GM19240 (cell line): Measurements from ENCODE around the gene CLCN3.
"Not testable (repeated sequence)": the region's sequence is repeated elsewhere in the genome, so short reads cannot be mapped to it uniquely, and the experiment has no call there.

Experiments used
- DNase-seq: peaks from one replicate; pipeline ENCODE4 v3.0.0; 2011; ENCODE audit warnings: low spot score; ENCODE audit not compliant: insufficient read length

CLCN3 gene

DNA sequence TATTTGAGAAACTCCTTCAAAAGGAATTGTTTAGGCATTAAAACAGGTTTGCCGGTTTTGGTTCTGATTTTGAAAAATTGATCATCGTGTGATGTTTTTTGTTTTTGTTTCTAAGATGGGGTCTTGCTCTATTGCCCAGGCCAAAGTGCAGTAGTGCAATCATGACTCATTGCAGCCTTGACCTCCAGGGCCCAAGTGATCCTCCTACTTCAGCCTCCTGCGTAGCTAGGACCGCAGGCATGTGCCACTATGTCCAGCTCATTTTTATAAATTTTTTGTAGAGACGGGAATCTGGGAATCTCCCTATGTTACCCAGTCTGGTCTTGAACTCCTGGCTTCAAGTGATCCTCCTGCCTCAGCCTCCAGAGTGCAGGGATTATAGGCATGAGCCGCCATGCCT, 35.0 kb downstream of the CLCN3 start:
- no peak for DNase-seq

DNA sequence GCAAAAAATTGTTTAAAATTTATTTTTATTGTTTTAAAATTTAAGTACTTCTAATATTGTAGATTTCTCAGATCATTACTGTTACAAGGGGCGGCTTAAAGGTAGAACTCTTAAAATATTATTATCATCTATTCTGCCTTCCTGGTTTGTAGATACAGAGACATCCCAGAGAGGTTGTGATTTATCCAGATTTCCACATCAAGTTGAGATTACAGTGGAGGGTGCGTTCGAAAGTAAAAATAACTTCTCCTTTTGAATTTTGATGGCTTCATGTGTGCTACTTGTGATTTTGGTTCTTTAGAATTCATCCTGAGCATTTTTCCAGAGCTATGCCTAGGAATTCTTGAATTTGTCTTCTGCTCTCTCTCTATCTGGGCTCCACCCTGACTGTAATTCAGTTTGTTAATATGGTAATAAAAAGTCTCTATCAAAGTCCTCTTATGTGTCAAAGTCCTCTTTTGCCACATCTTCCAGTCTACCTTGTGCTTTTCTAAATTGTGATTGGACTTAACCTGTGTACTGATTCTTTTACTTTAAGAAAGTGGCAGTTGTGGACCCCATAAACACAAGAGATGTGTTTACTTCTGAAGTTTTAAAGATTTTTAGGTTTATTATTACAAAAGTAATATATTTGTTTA, 37.2 kb downstream of the CLCN3 start:
- no peak for DNase-seq

DNA sequence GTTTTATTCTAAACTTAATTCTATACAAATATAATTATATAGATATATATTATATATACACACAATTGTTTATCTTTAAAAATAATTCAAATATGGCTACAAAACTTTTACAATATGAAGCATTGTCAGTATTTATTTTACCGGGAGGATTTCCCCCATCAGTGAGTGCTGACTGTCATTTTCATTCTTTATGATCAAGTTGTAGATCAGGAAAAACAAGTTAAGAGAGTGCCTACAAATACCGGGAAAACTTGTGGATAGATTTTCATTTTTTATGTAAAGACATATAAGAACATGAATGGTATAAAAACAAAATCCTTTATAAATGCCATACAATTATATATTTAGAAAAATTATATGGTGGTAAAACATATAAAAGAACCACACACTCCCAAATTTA, 37.8 kb downstream of the CLCN3 start:
- no peak for DNase-seq

DNA sequence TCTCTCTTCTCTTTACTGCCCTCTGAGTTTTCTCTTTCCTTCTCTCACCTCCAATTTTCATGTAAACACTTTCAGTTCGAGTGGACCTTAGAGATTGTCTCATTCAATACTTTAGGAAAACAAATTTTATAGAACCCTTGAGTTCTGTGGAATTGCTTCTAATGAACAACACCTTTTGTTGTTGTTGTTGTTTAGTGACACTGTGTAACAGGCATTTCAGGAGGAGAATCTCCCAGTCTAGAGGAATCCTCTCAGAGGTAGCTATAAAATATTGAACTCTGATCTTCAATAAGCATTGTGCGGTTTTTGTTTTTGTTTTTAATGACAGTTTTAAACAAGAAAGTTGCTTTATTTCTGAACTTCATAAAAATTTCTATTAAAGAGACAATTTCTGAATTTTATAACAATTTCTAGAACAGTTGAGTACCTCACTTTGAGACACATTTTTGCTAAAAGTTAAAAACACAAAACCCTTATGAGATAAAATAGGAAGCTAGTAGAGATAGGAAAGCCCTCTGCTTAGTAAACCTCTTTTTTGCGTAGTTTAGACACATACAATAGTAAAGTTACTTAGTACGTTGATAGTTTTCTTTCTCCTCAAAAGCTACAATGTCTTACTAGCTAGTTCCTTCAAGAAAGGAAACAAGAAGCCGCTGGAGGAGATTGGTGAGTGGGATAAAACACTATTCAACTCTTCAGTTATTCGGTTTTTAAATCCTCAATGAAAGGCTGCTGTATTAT, 38.8 kb downstream of the CLCN3 start:
- no peak for DNase-seq

DNA sequence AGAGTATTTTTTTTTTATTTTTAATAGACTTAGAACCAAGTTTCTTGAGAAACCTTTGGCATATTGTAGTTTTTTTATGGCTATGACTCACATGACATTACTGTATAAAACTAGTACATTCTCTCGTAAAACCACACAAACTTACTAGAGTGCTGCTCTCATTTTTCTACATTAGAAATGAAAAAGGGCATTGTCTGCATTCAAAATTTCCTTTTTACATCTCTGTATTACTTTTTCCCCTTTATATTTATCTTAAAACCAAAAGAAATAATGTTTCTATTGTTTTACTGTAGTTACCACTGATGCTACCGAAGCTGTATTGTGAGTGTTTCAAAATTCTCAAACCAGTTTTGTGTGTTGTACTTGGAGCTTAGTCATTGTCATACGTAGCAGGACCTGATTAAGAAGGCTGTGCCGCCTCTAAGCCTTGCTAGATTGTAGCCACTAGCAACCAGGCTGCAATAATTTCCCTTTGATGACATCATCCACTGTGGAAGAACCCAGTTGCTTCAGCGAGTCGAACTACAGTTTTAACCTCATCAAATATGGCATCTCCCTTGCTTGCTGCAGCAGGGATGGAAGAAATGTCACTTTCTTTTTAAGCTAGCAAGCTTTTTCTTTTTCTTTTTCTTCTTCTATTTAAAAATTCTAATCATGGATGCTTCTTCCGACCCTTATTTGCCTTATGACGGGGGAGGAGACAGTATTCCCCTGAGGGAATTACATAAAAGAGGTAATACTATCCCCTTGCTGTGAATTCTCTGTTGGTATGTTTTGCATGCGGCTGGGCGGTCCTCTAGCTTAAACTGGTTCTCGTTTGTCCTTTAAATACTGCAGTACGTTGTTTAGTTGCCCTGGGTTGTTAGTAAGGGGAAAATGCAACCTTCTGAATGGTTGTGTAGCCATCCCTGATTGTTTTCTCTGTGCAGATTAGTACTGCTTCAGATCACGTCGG, 39.6 kb downstream of the CLCN3 start:
- peak; percentile 19 for DNase-seq

DNA sequence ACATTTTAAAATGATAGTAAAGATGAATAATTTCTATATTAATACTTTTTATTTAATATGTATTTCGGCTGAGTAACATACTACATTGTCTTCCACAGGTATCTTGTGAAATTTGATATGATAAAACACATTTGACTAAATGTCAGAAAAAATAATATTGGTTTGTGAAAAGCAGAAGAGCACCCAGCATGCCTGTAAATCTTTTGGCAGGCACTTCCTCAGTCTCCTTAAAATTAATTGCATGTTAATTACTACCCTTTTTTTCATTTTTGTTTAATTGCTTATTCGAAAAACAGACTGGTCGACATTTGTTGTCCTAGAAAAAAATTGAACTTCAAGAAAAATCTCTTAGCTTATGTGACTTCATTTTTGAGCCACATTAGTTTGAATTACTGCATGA, 40.6 kb downstream of the CLCN3 start:
- no peak for DNase-seq

DNA sequence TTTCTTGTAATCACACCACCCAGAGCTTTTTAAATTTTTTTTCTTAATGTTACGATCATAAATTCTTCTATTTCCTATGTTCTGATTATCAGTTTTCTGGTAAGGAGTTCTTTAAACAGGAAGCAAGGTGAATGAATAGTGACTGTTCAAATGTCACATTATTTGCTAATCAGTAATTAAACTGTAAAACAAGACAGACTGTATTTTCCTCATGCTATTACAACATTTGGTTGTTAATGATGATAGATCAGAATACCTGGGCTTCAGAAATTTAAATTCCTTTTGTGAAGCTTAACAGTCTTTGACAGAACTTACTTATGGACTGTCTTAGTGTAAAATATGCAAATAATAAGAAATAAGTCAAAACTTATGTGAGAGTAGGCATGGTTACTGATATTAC, 41.4 kb downstream of the CLCN3 start:
- no peak for DNase-seq

DNA sequence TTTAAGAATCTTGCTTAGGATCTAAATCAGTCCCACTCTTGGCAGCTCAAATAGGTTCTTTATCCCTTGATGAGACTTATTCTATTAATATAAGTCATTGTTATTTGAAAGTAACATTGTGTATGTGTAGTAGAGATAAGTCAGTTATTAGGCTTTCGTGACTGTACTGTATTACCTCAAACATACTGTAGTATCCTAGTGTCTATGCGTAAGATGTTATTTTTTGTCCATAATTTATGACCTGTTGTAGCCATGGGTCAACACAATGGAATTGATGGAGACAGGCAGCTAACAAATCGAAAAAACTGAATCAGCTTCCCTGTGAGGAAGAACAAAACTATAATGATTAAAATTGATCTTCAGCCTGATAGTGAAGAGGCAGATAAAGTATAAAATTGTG, 41.8 kb downstream of the CLCN3 start:
- no peak for DNase-seq

DNA sequence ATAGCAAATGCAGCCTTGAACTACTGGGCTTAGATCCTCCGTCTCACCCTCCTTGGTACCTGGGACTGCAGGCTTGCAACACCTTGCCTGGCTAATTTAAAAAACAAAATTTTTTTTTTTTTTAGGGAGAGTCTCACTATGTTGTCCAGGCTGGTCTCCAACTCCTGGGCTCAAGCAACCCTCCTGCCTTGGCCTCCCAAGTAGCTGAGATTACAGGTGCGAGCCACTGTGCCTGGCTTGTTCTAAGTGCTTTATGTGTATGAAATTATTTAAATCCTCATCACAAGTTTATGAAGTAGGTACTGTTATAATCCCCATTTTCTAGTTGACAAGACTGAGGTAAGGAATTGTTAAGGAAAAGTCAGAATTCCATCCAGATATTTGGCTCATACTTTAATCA, 43.0 kb downstream of the CLCN3 start:
- DNase-seq, result no peak

DNA sequence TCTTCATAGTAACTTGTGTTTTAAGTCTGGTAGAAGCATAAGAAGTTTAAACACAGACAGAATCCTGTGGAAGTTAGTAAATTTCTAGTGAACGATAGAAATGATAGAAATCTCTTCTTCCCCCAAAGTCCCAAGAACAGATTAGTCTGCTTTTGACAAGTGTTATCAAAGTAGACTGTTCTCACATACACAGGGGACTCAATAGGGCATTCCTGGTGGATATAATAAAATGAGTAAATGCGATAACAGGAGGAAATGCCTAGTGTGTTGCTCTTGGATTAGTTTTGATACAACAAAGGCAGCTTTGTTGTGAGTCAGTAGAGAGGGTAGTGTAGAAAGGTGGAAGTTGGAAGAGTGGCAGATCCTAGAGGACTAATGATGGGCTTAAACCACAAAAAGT, 43.5 kb downstream of the CLCN3 start:
- no peak for DNase-seq

DNA sequence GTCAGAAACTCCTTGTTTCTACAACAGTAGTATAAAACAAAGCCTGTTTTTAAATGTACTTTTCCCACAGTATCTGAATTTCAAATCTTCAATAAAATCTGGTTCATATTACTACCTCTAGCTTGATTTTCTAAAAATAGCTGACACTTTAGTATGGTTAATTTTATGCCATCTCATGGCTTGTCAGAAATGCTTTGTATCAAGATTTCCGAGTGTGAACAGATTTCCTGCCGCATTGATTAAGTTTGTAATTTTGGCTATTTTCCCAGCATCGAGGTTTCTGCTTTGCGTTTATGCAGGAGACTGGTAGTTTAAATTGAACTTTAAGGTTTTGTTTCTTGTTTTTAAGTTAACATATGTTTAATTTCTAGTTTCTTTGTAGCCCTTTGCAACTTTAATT, 44.2 kb downstream of the CLCN3 start:
- DNase-seq, result no peak

DNA sequence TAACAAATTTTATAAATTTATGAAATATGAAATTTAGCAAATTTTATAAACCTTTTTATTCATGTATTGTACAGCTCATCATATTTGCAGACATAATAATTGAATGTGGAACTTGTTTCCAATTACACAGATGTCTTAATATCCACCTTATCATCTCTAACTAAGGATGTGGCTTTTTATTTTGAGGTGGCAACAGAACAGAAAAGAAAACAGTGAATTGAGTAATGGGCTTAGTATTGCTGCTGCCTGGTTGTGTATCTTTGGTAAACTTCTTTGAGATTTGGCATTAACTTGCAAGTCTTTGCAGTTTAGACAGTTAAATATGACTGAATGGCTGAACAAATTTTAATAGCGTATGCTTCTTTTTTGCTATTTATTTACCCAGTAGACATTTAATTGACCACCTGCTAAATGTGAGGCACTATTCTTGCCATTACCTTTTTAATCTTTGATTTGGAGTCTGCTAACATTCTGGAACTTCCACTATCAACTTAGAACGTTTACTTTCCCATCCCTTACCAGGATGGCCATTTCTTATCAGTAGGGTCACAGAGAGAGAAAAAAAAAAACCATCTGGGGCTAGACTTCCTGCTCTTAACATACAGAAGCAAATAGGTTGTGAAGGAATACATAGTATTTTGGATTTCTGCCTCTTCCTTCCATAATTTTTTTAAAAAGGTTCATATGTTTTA, 44.8 kb downstream of the CLCN3 start:
- no peak for DNase-seq

DNA sequence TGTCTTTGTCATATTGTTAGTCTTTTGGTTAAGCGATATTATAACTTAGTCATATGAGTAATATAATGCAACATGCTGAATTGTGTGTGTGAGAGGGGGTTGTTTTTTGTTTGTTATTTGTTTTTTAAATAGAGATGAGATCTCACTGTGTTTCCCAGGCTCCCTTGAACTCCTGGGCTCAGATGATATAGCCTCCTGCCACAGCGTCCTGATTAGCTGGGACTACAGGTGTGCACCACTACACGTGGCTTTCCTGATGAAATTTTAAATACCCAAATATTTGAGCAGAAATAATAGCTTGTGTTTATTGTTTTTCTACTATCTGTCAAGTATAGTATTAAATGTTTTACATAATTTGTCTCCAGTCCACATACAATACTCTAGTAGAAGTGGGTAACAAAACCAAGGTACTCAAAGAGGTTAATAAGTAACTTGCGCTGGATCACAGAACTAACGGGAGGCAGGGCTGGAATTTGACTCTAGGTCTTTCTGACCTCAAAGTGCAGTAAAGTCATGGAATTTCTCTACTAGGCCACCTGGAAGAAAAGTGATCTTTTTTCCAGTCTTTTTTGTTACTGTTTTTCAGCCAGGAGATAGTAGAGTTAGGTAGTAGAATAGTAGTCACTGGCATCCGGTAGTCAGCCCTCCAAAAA, 47.8 kb downstream of the CLCN3 start:
- no peak for DNase-seq

DNA sequence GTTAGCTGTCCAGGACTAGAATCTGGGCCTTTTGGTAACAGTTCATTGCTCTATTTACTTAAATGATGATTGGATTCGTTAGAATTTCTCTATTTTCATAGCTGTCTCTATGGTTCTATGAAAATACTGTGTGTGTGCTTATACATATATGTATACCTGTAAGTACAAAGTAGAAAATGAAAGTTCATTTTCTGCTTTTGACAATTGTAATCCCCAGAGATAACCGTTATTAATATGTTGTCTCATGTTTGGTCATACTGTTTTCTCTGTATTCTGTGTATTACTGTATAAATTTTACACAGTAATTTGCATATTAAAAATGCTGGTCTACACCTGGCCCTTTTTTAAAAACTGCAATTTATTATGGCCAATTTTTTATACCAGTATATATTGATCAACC, 55.4 kb downstream of the CLCN3 start:
- DNase-seq, result no peak

DNA sequence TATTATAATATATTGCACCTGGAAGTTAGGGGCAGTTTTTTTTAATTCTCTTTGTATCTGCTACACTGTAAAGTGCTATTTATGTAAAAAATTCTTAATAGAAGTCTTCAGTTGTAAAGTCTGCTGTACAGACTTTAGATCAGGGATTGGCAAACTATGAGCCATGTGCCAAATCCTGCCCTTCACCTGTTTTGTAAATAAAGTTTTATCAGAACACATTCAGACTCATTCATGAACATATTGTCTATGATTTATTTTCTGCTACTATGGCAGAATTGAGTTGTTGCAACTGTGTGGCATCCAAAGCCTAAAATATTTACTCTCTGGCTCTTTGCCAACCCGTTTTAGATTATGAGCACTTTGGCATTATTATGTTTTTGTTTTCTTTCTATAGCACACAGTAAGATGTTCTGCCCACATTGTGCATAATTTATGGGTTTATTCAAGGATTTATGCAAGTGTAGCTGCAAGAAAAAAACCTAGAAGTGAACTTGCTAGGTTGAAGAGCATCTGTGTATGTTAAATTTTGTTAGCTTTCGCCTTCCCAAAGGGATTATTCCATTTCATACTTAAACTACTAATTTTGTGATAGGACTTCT, 56.9 kb downstream of the CLCN3 start:
- DNase-seq, result no peak

DNA sequence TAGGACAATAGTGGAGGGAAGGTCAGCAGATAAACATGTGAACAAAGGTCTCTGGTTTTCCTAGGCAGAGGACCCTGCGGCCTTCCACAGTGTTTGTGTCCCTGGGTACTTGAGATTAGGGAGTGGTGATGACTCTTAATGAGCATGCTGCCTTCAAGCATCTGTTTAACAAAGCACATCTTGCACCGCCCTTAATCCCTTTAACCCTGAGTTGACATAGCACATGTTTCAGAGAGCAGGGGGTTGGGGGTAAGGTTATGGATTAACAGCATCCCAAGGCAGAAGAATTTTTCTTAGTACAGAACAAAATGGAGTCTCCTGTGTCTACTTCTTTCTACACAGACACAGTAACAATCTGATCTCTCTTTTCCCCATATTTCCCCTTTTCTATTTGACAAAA, 58.1 kb downstream of the CLCN3 start:
- DNase-seq, result not testable (repeated sequence)

DNA sequence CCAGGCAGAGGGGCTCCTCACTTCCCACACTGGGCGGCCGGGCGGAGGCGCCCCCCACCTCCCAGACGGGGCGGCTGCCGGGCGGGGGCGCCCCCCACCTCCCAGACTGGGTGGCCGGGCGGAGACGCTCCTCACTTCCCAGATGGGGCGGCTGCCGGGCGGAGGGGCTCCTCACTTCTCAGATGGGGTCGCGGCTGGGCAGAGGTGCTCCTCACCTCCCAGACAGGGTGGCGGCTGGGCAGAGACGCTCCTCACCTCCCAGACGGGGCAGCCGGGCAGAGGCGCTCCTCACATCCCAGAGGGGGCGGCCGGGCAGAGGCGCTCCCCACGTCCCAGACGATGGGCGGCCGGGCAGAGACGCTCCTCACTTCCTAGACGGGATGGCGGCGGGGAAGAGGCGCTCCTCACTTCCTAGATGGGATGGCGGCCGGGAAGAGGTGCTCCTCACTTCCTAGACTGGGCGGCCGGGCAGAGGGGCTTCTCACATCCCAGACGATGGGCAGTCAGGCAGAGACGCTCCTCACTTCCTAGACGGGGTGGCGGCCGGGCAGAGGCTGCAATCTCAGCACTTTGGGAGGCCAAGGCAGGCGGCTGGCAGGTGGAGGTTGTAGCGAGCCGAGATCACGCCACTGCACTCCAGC, 58.7 kb downstream of the CLCN3 start:
- not testable (repeated sequence) for DNase-seq

DNA sequence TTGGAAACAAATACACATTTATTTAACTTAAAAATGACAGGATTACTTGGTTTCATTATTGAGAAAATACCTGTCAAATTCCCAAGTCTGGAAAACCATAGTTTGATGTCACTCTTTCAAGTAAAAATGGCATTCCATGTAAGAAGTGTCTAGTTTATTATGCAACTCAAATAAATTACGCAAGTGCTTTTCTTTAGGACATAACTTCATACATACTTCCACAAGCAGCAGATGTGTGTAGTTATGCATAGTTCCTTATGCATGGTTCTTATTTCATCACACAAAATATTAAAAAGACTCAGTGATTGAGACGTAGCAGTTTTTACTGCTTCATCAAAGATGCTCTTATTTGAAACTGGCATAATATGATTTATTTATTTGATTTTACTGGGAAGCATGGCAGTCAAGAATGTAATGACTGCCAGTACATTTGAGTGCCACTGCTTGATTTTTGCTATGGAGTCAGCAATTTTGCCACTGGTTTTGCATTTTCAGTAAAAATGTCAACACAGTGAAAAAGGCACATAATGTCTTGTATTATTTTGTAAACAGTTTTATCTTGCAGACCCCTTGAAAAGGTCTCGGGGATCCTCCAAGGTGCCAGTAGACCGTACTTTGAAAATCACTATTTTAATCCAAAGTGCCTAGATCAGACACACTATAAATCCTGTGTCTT, 62.1 kb downstream of the CLCN3 start:
- no peak for DNase-seq

DNA sequence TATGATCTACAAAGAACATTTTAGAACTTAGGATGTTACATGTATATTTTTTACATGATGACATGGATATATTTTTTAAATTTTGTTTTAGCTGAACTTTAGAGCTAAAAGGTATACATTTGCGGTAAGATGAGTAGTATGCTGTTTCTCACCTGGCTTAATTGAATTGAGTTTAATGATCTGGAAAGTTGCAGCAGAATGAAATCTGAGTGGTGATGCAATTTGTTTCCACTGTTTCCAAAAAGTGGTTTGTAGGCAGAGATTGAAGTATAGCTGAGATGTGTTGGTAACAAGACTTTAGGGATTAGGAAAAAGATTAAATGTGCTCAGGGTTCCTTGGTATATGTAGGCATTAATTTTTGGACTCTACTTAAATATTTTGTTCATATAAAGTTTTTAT, 69.3 kb downstream of the CLCN3 start:
- DNase-seq, result no peak

DNA sequence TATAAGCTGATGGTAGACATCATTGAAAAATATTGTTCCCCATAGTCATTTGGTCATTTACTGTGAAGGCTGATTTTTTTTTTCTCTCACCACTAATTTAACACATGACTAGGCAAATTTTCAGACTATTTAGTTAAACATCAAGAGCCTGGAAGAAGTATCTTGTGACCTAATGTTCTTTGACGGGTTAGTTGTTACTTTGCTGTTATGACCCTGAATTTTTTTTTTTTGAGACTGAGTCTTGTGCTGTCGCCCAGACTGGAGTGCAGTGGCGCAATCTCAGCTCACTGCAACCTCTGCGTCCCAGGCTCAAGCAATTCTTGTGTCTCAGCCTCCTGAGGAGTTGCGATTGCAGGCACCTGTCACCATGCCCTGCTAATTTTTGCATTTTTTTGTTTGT, 70.4 kb downstream of the CLCN3 start:
- DNase-seq, result no peak
